ENCODE measurements around the gene DCC.
A peak's percentile ranks its signal among the peaks of the same experiment; 100 is the strongest.

DCC gene

DNA sequence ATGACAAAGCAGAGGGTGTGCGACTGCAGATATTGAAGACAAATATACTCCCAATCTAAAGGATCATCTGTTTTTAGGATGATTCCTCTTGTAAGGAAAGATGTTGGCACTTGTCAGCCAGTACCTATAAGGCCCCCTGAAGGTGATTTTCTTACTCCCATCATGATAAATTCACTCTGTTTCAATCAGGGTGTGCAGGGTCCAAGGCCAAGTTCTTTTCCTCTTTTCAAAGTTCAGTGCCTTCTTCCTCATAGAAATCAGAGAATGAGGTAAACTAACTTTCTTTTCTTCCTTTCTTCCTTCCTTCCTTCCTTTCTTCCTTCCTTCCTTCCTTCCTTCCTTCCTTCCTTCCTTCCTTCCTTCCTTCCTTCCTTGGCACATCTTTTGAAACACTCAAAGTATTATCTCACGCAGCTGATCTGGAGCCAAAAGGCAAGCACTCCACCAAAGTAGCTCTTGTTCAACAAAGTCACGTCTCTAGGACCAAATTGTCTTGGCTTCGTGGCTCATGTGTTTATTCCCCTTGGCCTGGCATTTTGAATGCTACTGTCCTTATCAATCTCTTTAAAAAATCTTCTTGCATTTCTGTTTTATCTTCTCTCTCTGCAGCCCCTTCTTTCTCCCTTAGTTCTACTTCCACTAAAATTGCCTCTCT is 87.7 kb downstream of the DCC start:
- DNase-seq (ENCODE audit: low spot score) = no peak

DNA sequence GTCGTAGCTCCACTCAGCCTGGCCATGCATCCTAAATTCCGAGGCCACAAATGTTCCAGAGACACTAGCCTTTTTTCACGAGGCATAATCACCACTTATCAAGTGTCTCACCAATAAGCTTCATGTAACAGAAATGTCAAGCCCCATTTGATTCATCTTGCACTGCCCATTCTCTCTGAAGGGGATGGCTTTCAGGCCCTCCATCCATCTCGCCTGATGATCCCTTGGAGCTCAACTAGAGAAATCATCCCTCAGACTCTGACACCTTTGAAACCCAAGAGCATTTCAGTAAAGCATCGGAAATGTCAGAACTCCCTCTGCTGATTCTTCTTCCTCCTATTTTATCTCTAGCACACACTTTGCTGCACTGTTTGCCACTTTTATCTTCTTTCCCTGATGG is 91.7 kb downstream of the DCC start:
- no peak for DNase-seq (ENCODE audit: low spot score)

DNA sequence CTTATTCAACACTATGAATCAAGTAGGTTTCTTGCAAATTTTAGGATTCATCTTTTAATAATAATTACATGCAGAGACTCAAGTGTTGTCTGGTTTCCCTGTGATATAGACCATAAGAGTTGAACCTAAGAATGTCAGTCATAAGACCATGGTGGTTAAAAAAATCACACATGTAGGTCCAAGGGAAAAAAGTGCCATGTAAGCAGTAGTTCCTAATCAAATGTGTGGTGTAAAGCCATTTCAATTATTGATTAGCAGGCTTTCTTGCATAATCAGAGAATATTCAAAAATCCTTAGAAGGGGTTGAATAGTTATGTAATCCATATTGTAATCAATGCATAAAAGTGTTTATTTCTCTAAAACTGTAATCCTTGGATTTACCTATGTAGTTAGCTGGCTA is 93.8 kb downstream of the DCC start:
- DNase-seq (ENCODE audit: low spot score) = no peak

DNA sequence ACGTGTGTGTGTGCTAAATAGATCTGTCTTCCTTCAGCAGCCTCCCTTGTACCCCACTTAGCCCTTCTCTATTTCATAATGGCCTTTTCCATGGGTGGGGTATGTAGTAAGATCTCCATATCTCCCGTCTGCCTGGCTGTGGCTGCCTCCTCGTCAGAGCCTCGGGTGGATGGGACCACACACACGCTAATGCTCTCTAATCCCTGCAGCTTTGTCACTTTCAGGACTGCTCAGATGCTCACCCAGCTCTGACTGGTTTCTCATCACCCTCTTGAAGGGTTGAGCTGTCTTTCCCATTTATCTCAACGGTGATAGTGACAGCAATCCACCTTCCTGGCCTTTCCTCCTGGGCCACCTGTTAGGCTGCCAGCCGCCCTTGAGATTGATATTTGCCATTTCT is 95.3 kb downstream of the DCC start:
- no peak for DNase-seq (ENCODE audit: low spot score)

DNA sequence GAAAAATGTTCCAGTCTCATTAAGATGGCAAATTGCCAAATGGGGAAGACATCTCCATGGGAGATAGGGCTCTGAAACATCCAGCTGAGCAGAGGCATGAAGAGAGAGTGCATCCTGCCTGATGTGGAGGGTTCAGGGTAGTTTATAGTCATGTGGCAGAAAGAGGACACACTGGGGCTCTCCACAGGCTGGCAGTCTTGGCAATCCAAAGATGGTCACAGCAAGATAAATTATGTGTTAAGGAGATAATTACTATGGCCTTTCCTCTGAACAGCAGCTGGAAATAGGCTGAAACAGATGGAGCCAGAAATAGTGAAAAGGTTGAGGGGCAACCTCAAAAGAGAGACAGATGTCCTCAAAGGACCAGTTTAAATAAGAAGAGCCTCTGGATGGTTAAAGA is 97.2 kb downstream of the DCC start:
- DNase-seq (ENCODE audit: low spot score) = no peak

DNA sequence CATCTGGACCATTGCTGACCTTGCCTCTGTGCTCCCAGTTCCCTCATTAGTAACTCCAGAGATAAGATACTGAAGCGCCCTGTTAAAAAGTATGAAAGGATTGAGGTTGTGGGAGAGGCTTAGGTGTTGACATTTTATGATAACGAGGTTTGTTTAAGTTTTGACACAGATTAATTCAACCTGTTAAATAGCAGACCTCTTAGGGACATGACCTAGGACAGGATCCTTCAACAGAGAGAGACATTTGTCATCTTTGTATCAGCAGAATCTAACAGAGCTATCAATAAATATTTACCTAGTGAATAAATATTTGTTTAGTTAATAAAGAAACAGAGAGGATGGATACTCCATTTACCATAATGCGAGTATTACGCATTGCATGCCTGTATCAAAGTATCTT is 99.5 kb downstream of the DCC start:
- DNase-seq (ENCODE audit: low spot score) = no peak

DNA sequence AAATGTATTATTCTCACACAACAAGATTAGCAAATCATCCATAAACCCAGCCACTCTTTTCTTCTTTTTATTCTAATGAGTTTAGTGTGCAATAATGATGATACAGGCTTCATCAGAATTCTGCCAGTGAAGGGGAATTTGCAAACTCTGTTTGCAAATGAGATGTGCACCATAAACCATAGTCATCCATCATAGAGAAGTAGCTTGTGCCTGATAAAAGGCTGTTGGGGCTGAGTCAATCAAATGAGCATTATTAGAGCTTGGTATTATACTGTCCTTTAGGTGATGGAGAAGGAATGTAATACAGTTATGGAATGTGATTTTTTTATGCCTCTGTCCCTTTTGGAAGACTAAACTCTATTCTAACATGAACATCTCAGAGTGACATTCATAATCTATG is 101.8 kb downstream of the DCC start:
- DNase-seq (ENCODE audit: low spot score) = no peak

DNA sequence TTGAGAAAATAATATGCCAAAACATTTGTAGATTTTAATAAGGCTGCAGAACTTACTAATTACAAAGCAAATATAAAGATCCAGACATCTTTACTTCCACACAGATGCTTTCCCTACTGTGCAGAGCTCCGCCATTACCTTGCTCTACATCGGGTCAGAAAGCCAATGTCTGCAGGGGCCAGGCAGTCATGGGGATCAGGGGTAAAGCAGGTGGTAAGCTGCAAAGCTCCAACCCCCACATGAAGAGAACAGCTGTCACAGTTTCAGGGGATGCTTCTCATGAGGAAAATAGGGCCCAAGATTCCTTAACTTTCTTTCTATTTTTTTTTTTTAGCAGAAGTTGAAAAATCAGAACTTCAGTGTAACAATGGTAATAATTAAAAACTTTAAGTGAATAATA is 102.7 kb downstream of the DCC start:
- DNase-seq (ENCODE audit: low spot score) = no peak

DNA sequence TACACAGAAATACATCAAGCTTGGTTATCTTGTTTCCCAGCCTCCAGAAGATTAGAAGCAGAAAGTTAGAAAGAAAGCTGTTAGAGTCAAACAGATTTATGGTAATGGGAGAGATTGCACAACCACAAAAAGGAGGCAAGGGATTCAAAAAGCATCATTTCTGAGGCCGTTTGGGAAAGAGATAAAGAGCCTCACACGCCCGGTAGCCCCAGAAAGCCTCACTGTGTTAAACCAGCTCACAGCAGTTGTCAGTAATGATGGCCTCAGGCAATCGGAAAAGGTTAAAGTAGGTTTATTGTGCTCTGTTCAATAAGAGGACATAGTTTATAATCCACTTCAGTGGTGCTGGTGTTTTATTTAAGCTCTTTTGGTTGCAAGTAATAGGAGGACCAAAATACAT is 111.3 kb downstream of the DCC start:
- no peak for DNase-seq (ENCODE audit: low spot score)

DNA sequence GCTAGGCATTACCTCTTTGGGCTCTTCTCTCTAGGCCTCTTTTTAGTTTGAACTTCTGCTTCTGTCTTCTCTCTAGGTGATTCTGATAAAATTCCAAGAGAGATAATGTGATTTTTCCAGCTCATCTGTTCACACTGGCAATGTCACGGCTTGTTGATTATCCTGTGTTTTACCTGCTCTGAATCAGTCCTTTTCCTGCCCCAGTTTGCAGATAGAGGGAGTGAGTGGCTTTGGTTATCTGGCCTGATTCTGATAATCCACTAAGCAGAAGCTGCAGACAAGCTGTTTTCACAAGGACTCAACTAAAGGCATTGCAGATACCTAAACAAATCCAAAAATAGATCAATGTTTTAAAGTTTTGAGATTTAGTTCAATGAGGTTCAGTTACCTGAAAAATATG is 111.9 kb downstream of the DCC start:
- DNase-seq (ENCODE audit: low spot score) = no peak

DNA sequence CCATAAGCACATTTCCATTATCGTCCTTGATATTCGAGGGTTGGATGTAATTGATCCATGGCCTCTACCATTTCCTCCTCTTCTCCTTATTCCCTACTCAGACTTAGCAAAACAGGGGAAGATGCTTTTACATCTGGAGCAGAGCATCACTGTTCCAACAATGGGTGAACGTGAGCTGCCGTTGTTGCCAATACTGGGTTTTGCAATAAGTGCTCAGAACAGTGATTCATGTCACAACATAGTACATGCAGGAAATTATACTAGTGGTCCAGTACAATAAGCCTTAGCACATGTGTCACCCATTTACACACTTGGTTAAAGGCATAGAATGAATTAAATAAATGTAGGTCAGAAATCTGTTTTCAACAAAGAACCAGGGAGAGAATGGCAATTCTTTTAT is 112.4 kb downstream of the DCC start:
- DNase-seq (ENCODE audit: low spot score) = no peak

DNA sequence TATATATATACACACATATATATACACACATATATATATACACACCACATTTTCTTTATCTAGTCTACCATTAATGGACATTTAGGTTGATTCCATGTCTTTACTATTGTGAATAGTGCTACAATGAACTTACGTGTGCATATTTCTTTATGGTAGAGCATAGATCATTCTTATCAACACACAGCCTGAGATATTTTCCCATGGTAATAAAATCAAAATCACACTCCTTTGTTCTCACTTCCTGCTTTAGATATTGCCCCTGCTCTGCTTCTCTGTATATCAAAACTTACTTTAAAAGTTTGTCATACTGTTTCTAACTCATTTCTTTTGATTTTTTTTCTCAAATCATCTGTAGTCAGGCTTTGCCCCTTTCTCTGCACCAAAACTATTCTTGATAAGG is 119.9 kb downstream of the DCC start:
- DNase-seq (ENCODE audit: low spot score) = no peak

DNA sequence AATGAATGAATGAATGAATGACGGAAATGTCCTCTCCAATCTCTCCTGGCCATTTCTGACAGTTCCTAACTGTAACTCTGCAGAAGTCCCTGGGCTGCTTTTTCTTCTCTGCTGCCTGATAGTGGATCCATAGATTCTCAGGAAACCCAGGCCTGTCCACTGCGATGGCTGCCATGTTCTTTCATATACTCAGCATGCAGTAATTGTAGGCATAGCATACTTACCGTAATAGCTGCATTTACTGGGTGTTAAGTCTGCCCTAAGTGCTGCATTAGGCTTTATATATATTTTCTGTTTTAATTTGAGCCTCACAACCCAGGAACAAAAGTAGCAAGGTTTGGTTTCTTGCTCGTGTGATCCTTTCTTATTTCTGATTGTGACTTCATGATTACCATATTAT is 122.9 kb downstream of the DCC start:
- no peak for DNase-seq (ENCODE audit: low spot score)

DNA sequence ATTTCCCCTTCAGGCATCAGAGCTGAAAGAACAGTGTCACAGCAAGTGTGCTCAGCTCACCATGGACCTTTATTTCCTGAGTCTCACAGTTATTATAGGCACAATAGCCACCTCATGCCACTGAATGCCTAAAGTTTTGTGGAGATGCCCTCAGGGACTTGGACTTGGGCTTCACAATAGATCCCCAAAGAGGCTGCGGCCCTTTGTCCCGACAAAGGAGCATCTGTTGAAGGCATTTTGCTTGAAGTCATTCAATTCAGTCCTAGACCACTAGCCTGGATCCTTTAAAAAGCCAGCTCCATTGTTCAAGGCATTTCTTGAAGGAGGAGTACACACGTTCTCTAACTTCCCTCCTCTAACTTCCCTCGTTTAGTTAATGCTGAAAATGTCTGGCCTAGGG is 125.4 kb downstream of the DCC start:
- no peak for DNase-seq (ENCODE audit: low spot score)

DNA sequence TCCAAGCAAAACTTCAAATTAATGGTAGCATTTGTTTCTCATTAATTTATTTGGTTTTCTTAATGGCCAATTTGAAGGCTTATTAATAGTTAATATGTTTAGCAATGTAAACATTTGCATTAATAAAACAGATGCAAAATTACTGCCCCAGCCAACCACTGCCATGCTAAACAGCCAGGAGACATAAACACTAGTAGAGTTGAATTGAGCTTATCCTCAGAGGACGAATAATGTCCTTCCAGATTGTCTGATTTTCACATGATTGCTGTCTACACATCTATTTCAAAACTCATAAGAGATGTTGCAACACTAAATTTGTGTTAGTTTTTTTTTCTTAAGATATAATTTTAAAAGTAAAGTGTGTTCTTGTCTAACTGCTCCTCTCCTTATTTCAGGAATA is 128.5 kb downstream of the DCC start:
- DNase-seq (ENCODE audit: low spot score) = no peak

DNA sequence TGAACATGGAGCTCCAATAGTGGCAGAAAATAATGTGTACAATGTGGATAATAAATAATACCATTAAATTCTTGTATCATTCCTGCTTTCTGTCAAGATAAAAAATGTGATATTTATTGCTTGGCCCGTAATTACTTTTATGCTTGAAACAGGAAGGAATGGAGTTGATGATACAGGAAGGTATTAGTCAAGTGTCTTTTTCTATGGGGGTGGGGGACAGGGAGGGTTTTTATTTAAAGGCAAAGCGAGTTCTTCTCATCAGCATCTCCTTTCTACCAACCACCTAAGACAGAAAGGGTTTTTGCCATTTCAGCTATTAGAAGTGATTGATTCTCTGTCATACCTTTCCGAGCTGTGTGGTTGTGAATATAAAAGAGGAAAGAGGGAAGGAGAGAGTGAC is 135.3 kb downstream of the DCC start:
- DNase-seq (ENCODE audit: low spot score) = no peak

DNA sequence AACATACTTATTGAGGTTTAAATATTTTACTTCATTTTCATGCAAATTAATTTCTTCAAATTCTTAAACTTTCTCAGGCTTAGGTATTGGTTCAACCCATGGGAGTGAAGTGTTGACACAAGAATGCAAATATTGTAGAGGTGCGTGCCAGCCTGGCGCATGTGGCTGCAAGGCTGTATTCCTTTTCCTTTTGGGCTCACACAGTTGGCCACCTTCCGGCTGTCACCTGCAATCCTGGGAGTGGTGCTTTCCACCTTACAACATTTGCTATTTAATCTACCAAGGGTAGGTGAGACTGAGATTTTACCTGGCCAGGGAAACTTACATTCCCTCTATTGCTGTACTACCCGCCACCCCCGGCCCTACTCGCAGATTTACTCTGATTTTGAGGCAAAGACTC is 141.1 kb downstream of the DCC start:
- DNase-seq (ENCODE audit: low spot score) = no peak

DNA sequence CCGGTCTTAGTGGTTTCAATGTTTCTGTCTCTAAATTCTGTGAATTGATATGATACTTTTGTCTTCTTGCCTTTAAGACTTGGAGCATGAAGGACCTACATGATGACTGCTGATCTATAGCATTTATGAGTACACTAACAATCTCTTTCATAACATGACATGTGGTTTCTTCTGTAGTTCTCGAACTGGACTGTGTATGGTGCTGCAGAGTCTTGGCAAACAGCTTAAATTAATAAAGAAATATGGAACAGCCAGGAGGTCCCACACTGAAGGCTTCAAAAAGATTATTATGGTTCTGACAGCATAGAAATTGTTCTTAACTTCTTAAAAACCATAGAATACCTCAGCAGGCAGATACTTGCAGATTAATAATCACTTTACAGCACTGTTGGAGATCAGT is 145.0 kb downstream of the DCC start:
- DNase-seq (ENCODE audit: low spot score) = peak; percentile 12

DNA sequence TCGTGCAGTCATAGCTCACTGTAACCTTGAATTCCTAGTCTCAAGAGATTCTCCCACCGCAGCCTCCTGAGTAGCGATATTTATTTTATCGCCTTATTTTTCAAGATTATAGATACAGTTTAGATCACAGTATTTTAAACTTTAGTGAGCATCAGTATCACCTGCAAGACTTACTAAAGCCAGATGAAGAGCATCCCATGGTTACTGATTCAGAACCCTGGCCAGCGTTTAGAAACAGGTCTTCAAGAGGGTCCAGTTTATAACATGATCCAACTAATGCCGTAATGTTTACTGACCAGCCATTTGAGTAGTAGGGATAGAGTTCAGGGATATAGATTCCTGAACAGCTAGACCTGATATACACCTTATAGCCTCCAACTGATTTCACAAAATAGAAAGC is 146.1 kb downstream of the DCC start:
- no peak for DNase-seq (ENCODE audit: low spot score)

DNA sequence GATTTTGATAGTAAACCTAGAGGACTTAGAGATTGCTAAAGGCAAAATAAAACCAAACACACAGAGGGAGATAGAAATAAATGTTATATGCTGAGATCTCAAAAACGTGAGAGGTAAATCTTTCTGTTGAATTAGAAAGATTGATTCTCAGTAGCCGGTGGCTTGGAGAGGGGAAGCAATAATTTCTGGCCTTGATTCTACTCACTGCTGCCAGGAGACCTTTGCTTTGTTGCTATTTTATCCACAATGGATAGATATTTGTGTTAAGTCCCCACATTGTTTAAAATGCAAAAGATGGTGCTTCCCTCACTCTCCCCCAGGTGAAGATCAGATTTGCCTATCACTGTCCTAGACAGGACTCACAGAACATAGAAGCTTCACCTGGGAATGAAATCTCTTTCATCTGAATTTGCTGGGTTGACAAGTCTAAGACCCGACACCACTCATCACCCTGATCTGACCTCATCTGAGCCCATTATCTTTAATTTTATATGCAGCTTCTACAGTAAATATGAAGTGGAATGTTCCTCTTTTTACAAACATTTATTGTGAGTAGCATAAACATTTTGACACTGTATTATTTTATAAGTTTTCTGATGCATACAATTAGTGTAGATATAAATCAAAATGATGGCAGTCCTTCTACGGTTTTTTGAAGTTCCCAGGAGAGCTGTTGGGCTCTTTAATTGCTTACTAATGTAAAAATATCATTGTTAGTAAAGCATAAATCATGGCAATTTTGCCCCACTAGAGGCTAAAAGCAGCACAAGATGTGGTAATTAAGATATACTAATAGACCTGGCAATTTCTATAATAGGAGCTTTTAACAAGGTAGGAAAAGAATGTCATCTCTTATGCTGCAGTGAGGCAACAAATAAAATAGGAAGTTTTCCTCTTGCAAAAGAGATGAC is 149.7 kb downstream of the DCC start:
- DNase-seq (ENCODE audit: low spot score) = no peak

DNA sequence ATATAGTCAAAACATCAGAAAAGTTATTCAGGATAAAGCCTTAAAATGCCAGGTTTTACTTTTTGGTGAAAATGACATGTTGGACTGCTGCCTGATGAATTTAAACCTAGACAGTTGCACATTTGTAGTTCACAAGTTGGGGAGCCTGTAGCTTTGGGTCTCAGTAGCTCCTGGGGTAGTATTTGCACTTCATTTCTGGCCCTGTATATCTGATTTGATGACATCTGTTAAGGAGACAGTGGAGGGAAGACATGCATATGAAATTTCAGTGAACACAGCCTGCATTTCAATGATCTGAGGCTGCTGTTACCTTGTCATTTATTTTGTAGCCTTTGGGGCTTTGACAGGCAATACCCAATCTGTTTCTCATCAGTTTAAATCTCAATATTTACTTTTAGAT is 156.4 kb downstream of the DCC start:
- no peak for DNase-seq (ENCODE audit: low spot score)

DNA sequence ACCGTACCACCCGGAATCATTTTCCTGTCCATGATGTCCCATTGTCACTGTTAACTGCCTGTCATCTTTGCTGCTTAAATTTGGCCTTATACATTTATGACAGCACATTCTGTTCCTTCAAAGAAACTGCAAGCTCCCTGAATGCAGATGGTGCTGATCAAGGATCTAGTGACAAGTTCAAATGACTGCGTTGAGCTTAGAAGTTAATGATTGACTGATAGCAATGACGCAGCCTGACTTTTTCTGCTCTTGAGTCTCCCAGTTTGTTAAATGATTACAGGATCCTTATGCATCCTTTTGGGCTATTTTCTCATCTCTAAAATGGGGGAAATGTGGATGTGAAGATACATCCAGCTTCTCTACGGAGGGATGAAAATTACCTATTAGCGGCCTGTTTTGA is 159.0 kb downstream of the DCC start:
- no peak for DNase-seq (ENCODE audit: low spot score)

DNA sequence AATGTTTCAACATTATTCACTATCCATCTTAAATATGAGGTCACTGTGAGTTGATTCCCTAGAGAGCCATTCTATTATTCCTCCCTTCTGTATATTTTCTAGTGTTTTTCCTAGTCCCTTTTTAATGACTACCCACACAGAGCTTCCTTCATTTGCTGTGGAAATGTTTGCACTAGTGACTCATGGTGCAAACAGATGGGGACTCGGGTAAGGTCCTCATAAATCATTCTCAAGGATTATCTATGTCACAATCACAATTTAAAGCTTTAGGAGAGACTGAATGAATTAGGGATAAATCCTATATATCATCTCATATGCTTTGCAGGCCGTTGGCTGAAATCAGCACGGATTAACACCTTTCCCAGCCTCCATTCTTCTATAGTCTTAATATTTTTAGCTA is 159.6 kb downstream of the DCC start:
- DNase-seq (ENCODE audit: low spot score) = no peak

DNA sequence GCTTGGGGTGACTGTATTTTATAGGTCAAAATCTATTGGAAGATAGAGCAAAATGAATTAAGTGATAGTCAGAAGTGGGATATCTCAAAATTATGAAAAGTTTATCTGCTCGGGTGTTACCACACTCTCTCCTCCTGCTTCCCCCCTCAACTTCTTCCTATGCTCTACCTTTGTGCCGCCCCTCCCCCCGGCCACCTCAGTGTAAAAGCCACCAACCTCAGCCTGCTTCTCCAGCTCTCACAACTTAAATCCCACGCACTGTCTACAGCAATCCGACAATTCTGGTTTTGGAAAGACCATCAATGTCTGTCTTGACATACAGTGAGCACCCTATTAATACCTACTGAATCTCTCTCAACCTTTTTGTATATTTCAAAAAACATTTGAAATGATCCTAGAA is 164.6 kb downstream of the DCC start:
- DNase-seq (ENCODE audit: low spot score) = no peak
